Activated CD8-positive, alpha-beta memory T cell treated with anti-CD3 and anti-CD28 coated beads for 48 hours (primary cell): ENCODE measurements around the gene WDR47.

ENCODE experiments used
- DNase-seq, 3 experiments: peaks; one replicate each; pipeline ENCODE4 v3.0.0-alpha.2; 2020; ENCODE audit warnings: low read depth in 2 of 3, low spot score in 2 of 3

Gene WDR47

DNA sequence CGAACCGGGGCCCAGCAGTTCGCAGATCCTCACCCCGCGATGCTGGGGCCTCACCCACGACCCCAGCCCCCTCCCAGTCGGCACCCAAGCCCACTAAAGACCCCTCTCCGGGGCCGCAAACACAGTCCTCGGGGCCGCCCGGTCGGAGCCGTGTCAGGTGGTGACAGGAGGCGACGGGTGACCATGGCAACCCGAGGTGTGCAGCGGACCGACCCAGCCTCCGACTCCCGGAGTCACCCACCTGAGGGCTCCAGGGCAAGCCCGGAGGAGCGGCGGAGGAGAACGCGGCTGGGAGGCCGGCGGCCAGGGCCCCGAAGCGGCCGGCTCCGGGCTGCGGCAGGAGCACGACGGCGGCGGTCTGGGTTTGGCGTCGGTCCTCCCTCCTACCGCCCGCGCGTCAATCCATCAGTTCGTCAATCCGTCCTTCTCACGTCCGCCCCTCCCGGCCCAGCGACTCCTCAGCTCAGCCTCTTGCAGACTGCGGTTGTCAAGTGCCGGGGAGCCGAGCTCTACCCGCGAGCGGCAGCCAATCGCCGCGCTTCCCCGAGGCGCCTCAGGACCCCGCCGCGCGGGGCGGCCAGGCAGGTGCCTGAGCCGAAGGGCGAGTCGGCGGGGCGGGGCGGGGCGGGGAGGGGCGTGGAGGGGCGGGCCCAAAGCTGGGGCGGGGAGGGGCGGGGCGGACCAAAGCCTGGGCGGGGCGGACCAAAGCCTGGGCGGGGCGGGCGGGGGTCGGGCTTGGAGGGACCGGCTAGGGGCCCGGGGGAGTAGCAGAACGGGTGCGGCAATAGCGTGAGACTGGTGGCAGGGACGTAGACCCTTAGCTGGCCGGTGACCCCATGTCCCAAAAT is at the start of gene WDR47:
WDR47 (minus strand) TSS at position 482 of the 848 bp plus-strand sequence. CDS start 18,590 bp downstream, outside the sequence.
- DNase-seq: peak; percentile 75 to 90 (median 87)

DNA sequence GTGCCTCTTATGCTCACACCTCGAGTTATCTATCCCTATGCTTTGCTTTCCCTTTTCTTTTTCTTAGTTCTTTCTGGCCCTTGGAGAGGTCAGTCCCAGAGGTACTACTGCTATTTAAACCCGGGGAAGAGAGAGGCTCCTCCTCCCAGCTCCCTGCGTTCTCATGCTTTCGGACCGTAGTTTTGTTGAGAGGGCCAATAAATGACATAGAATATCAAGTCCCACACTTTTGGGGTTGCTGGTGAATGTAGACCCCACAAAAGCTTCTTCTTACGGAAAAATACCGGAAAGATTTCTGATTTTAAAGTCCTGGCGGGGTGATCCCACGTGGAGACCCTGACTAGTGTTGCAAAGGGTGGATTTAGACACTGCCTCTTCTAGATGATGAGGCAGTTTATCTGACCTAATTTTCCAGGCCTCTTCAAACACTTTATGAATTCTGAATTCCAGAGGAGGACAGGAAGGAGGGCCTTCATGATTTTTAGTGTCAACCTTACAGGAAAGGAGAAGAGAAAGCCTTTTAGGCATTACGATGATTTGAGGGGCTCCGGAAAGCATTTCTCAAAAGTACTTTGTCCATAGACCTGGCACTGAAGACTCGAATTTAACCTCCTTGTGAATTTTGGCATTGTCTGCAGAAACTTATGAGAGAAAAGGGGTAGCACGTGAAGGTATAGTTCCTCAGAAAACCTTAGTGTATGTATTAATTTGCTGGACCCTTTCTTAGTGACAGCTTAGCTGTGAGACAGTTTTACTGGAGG is 49.4 kb upstream of the WDR47 start:
- DNase-seq: no peak

DNA sequence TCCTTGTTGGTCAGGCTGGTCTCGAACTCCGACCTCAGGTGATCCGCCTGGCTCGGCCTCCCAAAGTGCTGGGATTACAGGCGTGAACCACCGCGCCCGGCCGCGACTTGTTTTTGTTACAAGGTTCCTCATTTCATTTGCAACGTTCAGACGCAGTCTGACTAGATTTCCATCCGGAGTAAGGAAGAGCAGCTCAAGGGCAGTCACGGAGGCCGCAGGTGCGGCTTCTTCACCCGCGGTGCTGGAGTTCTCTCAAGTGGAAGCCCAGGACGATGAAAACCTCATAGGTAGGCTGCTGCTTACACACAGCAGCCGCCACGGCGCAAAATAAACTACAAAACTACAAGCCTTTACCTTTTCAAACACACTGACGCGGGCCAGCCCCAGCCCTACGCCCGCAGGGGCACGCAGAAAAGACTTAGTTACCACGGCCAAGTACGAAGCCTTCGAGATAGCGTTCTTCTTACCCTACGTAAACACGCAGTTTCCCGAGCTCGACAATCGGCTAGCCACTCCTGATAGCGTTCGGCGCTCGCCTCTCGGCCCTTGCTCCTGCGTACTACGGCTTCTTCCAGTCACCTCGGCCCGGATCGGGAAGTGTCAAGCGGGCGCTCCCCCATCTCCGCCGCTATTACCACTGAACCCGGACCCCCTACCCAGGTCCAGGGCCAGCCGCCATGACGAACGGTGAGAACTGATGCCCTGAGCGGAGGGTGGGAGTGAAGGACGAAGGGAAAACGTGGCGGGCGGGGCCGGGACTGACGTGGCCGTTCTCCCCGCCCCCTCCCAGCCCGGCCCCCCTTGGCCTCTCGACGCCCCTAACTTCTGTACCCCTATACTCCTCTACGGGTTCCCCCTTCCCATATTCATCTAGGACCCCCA is 48.5 kb upstream of the WDR47 start, which contains the start of gene TMEM167B:
TMEM167B (plus strand) TSS at position 569 of the 882 bp plus-strand sequence; CDS start at position 678, 109 bp downstream.
- DNase-seq: peak; percentile 60 to 72 (median 72)

DNA sequence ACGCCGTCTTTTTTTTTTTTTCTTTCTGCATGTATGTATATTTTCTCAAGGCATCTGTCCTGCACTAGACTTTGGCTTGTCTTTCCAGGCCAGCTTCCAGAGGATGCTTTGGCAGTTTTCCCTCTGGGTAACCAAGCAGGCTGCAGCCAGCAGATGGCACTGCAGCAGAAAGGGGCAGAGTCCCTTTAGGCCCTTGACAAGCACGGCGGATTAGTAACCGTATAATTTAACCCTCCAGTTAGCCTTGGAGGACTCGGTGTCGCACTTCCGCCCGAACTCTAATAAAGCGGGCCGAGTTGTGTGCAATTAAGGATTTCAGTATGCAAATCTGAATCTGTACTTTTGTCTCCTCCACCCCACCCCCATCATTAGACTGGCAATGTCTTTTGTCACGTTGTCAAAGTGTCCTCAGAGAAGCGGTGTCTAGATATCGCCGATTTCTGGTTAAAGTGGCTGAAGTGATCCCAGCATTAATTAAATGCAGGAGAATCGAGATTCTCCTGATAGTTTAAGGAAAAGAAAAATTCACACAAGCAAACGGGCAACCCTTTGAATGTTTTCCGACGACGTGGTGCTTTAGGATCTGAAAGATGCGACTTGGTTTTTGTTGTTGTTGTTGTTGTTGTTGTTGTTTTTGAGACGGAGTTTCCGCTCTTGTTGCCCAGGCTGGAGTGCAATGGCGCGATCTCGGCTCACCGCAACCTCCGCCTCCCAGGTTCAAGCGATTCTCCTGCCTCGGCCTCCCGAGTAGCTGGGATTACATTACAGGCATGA is 47.5 kb upstream of the WDR47 start:
- DNase-seq: peak in 1 of 3 experiments; percentile 15

DNA sequence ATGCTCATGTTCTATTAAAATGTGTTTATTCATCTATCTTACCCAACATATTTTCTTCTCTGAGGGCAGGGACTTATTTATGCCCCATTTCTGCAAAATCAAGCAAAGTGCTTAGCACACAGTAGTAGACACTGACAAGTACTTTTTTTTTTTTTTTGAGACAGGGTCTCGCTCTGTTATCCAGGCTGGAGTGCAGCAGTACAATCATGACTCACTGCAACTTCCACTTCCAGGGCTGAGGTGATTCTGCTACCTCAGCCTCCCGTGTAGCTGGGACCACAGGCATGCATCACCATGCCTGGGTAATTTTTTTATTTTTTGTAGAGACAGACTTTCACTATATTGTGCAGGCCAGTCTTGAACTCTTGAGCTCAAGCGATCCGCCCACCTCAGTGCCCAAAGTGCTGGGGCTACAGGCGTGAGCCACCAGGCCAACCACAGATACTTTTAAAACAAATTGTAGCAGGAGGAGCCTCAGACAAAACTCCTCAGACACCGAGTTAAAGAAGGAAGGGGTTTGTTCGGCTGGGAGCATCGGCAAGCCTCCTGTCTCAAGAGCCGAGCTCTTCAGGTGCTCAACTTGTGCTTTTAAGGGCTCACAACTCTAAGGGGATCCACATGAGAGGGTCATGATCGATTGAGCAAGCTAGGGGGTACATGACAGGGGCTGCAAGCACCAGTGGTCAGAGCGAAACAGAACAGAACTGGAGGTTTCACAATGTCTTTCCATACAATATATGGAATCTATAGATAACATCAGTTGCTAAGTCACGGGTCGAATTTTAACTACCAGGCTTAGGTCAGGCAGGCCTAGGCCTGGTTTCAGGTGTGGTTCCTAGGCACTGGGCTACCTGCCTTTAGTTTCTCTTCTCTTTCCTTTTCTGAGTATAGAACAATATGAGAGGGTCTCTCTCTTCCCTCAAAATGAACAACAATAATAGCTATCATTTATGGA is 42.9 kb upstream of the WDR47 start:
- DNase-seq: no peak

DNA sequence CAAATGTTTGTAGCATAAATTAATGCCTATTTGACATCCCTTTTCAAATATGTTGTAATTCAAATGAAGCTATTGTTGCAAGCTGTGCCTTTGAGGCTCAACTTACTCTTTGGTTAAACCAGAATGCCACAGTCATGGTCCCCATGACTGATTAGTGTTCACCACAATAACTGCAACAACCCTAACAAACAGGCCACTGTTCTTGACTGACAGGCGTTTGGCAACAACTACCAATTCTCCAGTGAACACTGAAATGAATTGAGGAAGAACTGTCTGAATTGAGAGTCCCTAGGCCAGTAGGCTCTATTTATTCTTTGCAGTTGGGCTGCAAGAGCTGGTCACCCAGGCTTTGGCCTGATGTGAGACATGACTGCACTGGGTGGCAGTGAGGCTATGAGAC is 42.0 kb upstream of the WDR47 start:
- no peak for DNase-seq

DNA sequence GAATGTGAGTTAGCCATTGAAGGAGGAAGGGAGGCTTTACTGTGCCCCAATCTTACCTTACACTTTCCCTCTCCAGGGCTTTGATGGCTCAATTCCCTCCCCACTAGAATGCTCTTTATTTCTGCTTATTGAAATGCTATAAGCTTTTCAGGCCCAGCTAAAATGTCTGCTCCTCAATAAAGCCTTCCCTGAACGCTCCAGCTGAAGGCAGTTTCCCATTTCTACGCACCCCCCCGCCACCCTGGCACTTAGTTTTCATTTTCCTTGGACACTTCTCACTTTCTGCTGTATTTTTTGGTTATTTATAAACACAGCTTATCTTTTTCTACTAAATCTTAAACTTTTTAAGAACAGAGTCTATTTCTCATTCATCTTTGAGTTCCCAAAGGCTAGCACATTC is 41.6 kb upstream of the WDR47 start:
- no peak for DNase-seq

DNA sequence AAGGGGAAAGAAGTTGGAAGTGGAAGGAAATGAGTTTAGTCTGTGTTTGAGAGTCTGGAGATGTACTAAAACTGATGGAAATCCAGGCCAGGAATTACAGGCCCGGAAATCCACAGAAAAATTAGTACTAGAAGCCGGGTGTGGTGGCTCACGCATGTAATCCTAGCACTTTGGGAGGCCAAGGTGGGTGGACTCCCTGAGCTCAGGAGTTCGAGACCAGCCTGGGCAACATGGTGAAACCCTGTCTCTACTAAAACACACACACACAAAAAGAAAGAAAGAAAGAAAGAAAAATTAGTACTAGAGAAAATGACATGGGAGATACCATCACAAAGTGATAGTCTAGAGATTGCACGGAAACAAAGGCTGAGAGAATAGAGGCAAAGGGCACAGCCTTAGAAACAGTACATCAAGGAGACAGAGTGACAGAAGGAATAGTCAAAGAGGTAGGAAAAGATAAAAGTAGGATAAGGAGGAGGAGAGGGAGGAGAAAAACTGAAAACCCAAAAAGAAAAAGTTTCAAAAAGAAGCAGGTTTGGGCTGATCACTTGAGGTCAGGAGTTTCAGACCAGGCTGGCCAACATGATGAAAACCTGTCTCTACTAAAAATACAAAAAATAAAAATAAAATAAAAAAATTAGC is 38.7 kb upstream of the WDR47 start:
- no peak for DNase-seq

DNA sequence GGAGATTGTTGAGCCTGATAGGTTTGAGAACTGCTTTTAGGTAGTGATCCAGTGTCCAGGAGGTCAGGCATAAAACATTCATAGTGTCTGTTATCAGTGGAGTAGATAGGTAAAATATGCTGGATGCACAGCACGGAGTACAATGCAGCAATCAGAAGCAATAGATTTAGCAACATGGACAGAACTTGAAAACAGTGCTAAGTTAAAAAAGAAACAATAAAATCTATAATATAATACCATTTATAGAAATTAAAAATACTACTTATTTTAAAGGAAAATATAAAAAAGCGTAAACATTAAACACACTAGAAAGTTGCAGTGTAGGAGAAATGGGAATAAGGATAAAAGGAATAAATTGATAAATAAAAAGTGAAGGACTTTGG is 37.3 kb upstream of the WDR47 start:
- DNase-seq: no peak

DNA sequence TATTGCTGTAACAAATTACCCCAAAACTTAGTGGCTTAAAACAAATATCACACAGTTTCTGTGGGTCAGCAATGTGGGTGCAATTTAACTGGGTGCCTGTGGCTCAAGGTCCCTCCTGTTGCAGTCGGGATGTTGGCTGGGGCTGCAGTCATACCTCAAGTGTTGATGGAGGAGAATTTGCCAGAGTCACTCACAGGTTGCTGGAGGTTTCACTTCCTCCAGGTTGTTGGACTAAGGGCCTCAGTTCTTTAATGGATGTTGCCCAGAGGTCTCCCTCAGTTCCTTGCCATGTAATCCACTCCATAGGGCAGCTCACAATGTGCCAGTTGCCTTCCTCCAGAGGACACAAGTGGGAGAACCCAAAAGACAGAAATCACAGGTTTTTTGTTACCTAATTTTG is 36.4 kb upstream of the WDR47 start:
- DNase-seq: no peak

DNA sequence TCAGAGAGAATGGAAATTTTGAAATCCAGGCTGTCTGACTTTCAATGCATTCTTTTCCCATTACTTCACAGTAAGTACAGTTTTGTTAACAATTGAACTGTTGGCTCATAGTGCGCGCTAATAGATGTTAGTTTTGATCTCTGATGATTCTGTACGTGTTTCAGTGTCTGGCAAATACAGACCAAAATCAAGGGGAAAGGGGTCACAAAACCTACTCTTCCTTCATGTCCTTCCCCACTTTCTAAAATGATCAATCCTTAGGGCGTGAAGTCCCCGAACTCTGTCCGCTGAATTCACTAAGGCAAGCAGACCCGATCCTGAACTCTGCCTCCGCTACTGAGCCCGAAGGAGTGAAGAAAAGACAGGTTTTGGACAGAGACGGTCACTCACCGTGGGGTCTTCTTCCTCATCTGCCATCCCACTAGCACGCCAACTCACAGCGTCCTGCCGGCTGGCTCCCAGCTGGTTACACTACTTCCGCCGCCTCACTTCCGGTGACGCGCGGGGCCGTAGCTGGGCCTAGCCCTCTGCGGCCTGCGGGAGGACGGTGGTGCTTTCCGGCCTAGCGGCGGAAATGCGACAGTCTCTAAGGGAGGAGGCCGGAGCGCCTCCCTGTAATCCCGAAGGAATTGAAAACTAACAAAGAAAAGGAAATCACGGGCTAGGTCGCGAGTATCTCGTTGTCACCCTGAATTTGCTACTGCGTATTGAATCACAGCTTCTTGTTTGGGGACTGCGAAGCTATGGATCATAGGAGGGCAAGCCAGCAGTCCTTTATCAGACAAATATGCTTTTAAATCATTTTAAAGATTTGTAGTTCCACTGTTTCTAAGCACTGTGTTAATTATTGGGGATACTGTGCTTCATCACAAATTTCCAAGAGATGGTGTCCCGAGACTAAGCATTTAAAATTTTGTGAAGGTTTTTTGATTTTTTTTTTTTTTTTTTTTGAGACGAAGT is 33.9 kb upstream of the WDR47 start, which contains the start of gene TAF13:
TAF13 (minus strand) TSS at position 473 of the 960 bp plus-strand sequence; CDS start at position 417, 56 bp downstream.
- peak; percentile 65 to 79 (median 72) for DNase-seq

DNA sequence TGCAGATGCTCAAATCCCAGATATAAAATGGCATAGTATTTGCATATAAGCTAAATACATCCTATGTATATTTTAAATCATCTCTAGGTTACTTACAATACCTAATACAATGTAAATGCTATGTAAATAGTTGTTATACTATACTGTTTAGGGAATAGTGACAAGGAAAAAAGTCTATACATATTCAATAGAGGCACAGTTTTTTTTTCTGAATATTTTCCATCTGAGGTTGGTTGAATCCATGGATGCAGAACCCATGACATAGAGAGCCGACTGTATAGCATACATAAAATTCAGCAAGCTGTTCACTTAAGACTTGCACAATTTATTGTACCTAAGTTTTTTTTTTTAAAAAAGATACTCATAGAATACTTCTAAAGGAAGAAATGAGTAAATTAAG is 27.4 kb upstream of the WDR47 start:
- no peak for DNase-seq

DNA sequence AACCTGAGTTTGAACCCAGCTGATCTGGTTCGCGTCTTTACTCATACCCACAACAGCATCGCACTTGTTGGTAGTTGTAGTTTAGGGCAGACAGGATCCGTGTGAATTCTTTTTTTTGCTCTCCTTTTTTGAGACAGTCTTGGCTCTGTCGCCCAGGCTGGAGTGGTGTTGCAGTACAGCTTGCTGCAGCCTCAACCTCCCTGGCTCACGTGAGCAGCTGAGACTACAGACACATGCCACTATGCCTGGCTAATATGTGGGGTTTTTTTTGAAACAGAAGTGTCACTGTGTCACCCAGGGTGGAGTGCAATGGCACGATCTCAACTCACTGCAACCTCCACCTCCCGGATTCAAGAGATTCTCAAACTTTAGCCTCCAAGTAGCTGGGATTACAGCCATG is 26.0 kb upstream of the WDR47 start:
- DNase-seq: no peak

DNA sequence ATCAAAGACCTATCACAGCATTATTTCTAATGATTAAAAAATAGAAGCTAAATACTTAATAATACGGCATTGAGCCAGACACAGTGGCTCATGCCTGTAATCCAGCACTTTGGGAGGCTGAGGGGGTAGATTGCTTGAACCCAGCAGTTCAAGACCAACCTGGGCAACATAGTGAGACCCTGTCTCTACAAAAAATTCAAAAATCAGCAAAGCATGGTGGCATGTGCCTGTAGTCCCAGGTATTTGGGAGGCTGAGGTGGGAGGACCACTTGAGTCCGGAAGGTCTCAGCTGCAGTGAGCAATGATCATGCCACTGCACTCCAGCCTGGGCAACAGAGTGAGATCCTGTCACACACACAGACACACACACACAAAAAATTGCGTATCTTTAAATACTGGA is 23.2 kb upstream of the WDR47 start:
- DNase-seq: no peak

DNA sequence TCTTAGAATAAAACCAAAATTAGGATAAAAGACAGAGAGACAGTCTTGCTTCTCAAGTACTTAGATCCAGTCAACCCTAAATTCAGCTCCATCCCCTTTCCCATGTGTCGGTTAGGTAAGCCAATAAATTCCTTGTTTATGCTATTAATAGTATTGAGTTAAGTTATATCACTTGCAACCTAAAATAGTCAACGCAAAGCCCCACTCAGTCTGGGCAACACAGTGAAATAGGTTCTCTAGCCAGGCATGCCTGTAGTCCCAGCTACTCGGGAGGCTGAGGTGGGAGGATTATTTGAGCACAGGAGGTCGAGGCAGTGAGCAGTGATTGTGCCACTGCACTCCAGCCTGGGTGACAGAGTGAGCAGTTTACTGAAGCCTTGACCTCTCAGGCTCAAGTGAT is 19.3 kb upstream of the WDR47 start:
- no peak for DNase-seq

DNA sequence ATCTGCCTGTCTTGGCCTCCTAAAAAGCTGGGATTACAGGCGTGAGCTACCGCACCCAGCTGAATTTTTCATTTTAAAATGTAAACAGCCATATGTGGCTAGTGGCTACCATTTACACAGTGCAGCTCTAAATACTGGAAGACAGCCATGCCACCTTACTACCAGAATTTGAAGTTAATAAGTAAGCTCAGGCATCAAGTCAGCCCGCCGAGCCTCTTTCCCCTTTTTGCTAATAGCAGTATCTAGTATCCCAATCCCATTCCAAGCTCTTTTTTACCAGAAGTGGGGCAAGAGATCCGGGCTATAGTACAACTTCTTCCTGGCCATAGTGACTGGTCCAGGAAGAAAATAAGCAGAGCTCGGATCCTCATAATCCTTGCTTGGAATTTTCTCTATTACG is 18.8 kb upstream of the WDR47 start:
- DNase-seq: no peak

DNA sequence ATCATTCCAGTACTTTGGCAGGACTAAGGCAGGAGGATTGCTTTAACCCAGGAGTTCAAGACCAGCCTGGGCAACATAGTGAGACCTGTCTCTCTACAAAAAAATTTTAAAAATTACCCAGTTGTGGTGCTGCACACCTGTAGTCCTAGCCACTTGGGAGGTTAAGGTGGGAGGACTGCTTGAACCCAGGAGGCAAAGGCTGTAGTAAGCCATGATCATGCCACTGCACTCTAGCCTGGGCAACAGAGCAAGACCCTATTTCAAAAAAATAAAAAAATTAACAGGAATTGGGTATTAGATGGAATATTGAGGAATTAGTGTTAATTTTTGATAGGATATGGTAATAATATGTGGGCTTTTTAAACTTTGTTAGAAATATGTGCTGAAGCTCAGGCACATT is 17.1 kb upstream of the WDR47 start:
- no peak for DNase-seq

DNA sequence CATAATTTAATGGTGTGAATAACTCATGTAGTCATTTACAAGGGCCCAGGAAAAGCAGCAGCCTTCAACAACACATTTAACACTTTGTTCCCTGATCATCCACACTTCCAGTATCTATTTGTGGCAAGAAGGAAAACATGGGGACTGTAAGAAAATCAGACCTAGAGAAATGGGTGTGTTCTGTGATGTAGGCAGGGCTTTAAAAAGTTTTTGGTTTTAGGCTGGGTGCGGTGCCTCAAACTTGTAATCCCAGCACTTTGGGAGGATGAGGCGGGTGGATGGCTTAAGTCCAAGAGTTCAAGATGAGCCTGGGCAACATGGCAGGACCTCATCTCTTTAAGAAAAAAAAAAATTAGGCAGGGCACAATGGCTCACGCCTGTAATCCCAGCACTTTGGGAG is 14.2 kb upstream of the WDR47 start:
- no peak for DNase-seq
